ENCODE measurements around the gene MAML3.

MAML3 gene

DNA sequence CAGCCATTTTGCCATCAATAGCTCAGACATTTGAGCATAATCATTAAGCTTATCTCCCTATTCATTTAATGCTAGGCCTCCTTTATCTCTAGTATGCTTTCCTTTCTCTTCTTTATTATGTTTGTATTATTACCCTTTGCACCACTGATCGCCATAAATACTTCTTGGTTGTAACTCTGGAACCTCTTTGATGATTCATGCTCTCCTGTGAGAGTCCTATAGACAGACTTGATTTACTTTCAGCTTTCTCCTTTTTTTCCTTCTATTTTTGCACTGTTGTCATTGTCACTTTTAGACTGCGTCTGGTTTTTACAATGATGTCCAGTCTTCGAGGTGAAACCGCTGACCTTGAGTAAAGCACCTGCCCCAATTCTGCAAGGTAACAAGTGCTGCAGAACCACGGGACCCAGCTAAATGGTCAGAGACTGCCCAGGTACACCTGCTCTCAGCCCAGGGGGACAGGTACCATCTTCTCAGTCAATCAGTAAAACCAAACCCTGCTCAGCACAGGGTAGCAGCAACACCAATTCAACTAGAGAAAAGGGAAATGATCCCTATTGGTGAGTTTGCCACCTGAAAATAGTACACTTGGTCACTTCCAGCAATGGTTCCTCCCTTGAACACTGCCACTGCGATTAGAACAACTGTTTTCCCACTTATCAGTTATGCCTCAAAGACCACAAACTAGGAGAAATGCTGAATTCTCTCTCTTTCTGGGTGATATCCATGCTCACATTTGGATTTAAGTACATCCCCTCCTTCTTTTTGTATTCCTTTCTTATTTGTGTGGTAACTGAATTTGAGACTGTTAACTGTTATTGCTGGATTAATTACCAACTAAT, 125.1 kb downstream of the MAML3 start:
- H3K27me3 Mint-ChIP-seq (ENCODE audit: low read depth, poor library complexity), result no peaks in the 10 kb centered on the region
- H3K36me3 Mint-ChIP-seq (ENCODE audit: low read depth), result no peaks in the 10 kb centered on the region
- DNase-seq, result no peak
- H3K4me1 Mint-ChIP-seq, result peaks cover 53% of the 10 kb centered on the region
- TF ChIP-seq, protein P1, sequence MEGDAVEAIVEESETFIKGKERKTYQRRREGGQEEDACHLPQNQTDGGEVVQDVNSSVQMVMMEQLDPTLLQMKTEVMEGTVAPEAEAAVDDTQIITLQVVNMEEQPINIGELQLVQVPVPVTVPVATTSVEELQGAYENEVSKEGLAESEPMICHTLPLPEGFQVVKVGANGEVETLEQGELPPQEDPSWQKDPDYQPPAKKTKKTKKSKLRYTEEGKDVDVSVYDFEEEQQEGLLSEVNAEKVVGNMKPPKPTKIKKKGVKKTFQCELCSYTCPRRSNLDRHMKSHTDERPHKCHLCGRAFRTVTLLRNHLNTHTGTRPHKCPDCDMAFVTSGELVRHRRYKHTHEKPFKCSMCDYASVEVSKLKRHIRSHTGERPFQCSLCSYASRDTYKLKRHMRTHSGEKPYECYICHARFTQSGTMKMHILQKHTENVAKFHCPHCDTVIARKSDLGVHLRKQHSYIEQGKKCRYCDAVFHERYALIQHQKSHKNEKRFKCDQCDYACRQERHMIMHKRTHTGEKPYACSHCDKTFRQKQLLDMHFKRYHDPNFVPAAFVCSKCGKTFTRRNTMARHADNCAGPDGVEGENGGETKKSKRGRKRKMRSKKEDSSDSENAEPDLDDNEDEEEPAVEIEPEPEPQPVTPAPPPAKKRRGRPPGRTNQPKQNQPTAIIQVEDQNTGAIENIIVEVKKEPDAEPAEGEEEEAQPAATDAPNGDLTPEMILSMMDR (IDR thresholded peaks at IDR 0.05), result no peak
- no peaks in the 10 kb centered on the region for H3K9me3 Mint-ChIP-seq
- no peak overlapping the region for H3K4me3 Mint-ChIP-seq
- H3K27ac Mint-ChIP-seq, result no peak overlapping the region

DNA sequence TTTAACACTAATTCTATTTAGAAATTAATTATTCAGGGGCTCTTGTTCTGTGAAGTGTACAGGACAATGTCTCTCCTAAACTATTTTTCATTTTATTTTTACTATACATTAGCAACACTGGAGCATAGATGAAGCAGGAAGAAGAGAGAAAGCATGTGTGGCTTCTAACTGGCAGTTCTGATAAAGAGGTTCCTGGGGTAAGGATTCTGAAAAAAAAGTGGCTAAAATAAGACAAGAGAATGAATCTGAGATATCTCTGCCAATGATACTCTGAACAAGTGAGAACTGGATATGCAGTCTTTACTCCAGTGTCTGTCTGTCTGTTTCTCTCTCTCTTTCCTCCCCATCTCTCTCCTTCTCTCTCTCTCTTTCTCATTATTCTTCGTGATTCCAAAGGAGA, 125.9 kb downstream of the MAML3 start:
- no peak overlapping the region for H3K4me3 Mint-ChIP-seq
- H3K9me3 Mint-ChIP-seq, result no peaks in the 10 kb centered on the region
- TF ChIP-seq, protein P1 (IDR thresholded peaks at IDR 0.05), result no peak
- H3K27me3 Mint-ChIP-seq (ENCODE audit: low read depth, poor library complexity), result no peaks in the 10 kb centered on the region
- H3K36me3 Mint-ChIP-seq (ENCODE audit: low read depth), result no peaks in the 10 kb centered on the region
- DNase-seq, result no peak
- peaks cover 55% of the 10 kb centered on the region for H3K4me1 Mint-ChIP-seq
- peak overlapping the region; percentile 56 for H3K27ac Mint-ChIP-seq

DNA sequence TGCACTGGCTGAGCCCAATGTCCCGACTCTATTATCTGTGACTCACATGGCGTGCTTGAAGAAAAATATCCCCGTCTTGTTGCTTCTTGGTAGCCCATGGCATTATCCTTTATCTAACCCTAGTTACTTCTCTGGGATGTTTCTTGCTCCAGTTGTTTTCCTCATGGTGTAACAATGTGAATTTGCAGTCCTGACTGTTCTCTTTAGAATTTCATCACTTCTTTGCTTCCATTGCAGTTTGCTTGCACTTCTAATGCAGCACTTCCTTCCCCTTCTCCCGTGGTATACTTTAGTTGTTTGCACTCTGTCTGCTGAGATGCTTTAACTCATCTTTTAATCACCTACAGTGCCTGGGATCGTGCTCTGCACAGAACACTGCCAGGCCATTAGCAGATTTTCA, 126.9 kb downstream of the MAML3 start:
- Mint-ChIP-seq H3K27ac (no peak overlapping the region), H3K4me3 (no peak overlapping the region)

DNA sequence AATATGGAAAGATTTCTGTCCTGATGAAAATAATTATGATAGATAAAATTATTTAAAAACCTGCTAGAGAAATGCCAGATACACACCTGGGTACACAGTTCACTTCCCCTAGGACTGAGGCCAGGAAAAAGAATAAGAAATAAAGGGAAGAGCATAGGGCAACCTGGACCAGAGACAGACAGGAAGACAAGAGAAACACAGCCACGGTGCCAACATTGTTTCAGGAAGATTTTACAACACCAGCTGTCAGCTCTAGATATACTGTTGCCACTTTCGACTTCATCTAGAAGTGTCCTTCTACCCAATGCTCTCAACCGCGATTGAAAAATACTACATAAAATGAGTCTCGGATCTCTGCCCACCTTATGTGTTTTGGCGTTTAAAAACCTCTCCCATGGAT, 128.5 kb downstream of the MAML3 start:
- H3K27me3 Mint-ChIP-seq (ENCODE audit: low read depth, poor library complexity), result no peaks in the 10 kb centered on the region
- H3K4me1 Mint-ChIP-seq, result peaks cover 59% of the 10 kb centered on the region
- DNase-seq, result no peak
- TF ChIP-seq, protein P1 (IDR thresholded peaks at IDR 0.05), result no peak
- H3K27ac Mint-ChIP-seq, result no peak overlapping the region
- no peaks in the 10 kb centered on the region for H3K36me3 Mint-ChIP-seq (ENCODE audit: low read depth)
- no peaks in the 10 kb centered on the region for H3K9me3 Mint-ChIP-seq
- no peak overlapping the region for H3K4me3 Mint-ChIP-seq

More for the DNA sequence above, 126.9 kb downstream of the MAML3 start:
- TF ChIP-seq, protein P1 (IDR thresholded peaks at IDR 0.05), result no peak
- H3K27me3 Mint-ChIP-seq (ENCODE audit: low read depth, poor library complexity), result no peaks in the 10 kb centered on the region
- H3K36me3 Mint-ChIP-seq (ENCODE audit: low read depth), result no peaks in the 10 kb centered on the region
- DNase-seq, result no peak
- H3K4me1 Mint-ChIP-seq, result peaks cover 58% of the 10 kb centered on the region
- no peaks in the 10 kb centered on the region for H3K9me3 Mint-ChIP-seq

DNA sequence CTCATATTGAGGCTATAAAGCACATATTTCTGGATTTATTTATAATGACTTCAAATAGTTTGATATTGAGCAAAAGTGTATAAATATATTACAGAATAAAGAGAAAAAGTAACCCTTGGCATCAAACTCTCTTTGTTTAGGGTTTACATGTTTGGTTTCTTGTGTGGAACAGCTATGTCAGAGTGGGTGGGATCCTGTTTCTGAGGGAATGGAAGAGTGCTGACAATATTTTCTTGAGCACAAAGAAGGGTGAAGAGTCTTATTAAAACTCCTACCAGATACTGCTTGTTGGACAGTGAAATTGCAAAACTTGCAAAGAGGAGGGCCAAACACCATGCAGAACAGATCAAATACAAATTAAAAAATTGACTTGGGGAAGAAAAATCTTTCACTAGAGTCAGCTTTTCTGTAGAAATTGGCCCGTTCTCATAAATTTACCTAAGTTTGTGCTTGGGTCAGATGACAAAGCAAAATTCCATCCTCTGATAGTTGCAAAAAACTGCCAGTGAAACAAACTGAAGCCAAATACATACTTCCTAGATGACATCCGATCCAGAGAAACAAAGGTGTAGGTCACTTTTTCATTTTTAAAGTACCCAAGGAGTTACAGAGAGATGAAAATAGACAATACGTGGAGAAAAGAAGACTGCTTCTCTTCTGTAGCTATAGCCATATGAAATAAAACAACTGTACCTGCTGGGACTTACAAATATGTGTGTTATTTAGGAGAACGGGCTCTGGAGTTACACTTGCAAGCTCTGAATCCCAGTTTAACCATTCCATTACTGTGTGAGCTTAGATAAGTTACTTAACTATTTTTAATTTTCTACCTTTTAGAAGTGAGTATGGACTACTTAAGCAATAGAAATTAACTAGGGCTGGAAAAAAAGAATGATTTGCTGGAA, 133.3 kb downstream of the MAML3 start:
- TF ChIP-seq, protein P1 (IDR thresholded peaks at IDR 0.05), result no peak
- H3K4me1 Mint-ChIP-seq, result peaks cover 41% of the 10 kb centered on the region
- H3K27ac Mint-ChIP-seq, result peak overlapping the region; percentile 87
- peaks cover 21% of the 10 kb centered on the region for H3K36me3 Mint-ChIP-seq (ENCODE audit: low read depth)
- DNase-seq, result no peak
- H3K4me3 Mint-ChIP-seq, result no peak overlapping the region
- H3K9me3 Mint-ChIP-seq, result peaks cover 15% of the 10 kb centered on the region
- H3K27me3 Mint-ChIP-seq (ENCODE audit: low read depth, poor library complexity), result no peaks in the 10 kb centered on the region
